Measurements from ENCODE around the gene GNG14.

DNA sequence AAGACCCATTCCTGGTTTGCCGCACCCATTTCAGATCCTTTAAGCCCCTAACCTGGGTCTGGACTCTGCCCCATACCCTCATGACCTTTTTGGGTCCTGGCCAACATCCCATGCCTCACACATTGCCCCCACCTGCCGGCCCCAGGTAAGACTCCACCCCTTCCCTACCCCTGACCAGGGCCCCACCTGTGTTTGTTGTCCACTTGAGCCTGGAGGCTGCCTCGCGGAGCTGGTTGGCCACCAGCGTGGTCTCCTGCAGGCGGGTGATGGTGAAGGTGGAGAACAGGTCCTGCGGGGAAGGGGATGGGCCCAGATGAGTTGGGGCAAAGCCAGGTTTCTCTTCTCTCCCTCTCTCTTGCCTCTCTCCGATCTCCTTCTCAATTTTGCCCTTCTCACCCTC is 40.8 kb upstream of the GNG14 start:
- TF ChIP-seq, protein P1, sequence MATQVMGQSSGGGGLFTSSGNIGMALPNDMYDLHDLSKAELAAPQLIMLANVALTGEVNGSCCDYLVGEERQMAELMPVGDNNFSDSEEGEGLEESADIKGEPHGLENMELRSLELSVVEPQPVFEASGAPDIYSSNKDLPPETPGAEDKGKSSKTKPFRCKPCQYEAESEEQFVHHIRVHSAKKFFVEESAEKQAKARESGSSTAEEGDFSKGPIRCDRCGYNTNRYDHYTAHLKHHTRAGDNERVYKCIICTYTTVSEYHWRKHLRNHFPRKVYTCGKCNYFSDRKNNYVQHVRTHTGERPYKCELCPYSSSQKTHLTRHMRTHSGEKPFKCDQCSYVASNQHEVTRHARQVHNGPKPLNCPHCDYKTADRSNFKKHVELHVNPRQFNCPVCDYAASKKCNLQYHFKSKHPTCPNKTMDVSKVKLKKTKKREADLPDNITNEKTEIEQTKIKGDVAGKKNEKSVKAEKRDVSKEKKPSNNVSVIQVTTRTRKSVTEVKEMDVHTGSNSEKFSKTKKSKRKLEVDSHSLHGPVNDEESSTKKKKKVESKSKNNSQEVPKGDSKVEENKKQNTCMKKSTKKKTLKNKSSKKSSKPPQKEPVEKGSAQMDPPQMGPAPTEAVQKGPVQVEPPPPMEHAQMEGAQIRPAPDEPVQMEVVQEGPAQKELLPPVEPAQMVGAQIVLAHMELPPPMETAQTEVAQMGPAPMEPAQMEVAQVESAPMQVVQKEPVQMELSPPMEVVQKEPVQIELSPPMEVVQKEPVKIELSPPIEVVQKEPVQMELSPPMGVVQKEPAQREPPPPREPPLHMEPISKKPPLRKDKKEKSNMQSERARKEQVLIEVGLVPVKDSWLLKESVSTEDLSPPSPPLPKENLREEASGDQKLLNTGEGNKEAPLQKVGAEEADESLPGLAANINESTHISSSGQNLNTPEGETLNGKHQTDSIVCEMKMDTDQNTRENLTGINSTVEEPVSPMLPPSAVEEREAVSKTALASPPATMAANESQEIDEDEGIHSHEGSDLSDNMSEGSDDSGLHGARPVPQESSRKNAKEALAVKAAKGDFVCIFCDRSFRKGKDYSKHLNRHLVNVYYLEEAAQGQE (IDR thresholded peaks at IDR 0.05; ENCODE audit: unreplicated experiment): no peak
- TF ChIP-seq, protein P2, sequence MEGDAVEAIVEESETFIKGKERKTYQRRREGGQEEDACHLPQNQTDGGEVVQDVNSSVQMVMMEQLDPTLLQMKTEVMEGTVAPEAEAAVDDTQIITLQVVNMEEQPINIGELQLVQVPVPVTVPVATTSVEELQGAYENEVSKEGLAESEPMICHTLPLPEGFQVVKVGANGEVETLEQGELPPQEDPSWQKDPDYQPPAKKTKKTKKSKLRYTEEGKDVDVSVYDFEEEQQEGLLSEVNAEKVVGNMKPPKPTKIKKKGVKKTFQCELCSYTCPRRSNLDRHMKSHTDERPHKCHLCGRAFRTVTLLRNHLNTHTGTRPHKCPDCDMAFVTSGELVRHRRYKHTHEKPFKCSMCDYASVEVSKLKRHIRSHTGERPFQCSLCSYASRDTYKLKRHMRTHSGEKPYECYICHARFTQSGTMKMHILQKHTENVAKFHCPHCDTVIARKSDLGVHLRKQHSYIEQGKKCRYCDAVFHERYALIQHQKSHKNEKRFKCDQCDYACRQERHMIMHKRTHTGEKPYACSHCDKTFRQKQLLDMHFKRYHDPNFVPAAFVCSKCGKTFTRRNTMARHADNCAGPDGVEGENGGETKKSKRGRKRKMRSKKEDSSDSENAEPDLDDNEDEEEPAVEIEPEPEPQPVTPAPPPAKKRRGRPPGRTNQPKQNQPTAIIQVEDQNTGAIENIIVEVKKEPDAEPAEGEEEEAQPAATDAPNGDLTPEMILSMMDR (conservative IDR thresholded peaks at IDR 0.05; ENCODE audit: low read depth in 2 of 2): no peak
- TF ChIP-seq POLR2AphosphoS5 (IDR thresholded peaks at IDR 0.05; ENCODE audit: low read depth): no peak
- TF ChIP-seq ZNF331 (CRISPR knock-in tag; IDR thresholded peaks at IDR 0.05; ENCODE audit: low read depth): no peak
- no peak for TF ChIP-seq EZH2 (IDR thresholded peaks at IDR 0.05; ENCODE audit: low read depth, unreplicated experiment)
- TF ChIP-seq JUNB (IDR thresholded peaks at IDR 0.05; ENCODE audit: unreplicated experiment): no peak
- TF ChIP-seq, protein P3, sequence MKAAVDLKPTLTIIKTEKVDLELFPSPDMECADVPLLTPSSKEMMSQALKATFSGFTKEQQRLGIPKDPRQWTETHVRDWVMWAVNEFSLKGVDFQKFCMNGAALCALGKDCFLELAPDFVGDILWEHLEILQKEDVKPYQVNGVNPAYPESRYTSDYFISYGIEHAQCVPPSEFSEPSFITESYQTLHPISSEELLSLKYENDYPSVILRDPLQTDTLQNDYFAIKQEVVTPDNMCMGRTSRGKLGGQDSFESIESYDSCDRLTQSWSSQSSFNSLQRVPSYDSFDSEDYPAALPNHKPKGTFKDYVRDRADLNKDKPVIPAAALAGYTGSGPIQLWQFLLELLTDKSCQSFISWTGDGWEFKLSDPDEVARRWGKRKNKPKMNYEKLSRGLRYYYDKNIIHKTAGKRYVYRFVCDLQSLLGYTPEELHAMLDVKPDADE (IDR thresholded peaks at IDR 0.05): no peak
- no peak for TF ChIP-seq EZH2phosphoT487 (IDR thresholded peaks at IDR 0.05; ENCODE audit: unreplicated experiment)
- TF ChIP-seq, protein P4, sequence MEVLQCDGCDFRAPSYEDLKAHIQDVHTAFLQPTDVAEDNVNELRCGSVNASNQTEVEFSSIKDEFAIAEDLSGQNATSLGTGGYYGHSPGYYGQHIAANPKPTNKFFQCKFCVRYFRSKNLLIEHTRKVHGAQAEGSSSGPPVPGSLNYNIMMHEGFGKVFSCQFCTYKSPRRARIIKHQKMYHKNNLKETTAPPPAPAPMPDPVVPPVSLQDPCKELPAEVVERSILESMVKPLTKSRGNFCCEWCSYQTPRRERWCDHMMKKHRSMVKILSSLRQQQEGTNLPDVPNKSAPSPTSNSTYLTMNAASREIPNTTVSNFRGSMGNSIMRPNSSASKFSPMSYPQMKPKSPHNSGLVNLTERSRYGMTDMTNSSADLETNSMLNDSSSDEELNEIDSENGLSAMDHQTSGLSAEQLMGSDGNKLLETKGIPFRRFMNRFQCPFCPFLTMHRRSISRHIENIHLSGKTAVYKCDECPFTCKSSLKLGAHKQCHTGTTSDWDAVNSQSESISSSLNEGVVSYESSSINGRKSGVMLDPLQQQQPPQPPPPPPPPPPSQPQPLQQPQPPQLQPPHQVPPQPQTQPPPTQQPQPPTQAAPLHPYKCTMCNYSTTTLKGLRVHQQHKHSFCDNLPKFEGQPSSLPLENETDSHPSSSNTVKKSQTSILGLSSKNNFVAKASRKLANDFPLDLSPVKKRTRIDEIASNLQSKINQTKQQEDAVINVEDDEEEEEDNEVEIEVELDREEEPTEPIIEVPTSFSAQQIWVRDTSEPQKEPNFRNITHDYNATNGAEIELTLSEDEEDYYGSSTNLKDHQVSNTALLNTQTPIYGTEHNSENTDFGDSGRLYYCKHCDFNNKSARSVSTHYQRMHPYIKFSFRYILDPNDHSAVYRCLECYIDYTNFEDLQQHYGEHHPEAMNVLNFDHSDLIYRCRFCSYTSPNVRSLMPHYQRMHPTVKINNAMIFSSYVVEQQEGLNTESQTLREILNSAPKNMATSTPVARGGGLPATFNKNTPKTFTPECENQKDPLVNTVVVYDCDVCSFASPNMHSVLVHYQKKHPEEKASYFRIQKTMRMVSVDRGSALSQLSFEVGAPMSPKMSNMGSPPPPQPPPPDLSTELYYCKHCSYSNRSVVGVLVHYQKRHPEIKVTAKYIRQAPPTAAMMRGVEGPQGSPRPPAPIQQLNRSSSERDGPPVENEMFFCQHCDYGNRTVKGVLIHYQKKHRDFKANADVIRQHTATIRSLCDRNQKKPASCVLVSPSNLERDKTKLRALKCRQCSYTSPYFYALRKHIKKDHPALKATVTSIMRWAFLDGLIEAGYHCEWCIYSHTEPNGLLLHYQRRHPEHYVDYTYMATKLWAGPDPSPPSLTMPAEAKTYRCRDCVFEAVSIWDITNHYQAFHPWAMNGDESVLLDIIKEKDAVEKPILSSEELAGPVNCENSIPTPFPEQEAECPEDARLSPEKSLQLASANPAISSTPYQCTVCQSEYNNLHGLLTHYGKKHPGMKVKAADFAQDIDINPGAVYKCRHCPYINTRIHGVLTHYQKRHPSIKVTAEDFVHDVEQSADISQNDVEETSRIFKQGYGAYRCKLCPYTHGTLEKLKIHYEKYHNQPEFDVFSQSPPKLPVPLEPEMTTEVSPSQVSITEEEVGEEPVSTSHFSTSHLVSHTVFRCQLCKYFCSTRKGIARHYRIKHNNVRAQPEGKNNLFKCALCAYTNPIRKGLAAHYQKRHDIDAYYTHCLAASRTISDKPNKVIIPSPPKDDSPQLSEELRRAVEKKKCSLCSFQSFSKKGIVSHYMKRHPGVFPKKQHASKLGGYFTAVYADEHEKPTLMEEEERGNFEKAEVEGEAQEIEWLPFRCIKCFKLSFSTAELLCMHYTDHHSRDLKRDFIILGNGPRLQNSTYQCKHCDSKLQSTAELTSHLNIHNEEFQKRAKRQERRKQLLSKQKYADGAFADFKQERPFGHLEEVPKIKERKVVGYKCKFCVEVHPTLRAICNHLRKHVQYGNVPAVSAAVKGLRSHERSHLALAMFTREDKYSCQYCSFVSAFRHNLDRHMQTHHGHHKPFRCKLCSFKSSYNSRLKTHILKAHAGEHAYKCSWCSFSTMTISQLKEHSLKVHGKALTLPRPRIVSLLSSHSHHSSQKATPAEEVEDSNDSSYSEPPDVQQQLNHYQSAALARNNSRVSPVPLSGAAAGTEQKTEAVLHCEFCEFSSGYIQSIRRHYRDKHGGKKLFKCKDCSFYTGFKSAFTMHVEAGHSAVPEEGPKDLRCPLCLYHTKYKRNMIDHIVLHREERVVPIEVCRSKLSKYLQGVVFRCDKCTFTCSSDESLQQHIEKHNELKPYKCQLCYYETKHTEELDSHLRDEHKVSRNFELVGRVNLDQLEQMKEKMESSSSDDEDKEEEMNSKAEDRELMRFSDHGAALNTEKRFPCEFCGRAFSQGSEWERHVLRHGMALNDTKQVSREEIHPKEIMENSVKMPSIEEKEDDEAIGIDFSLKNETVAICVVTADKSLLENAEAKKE (CRISPR knock-in tag; IDR thresholded peaks at IDR 0.05): no peak
- no peak for TF ChIP-seq CREB1 (CRISPR knock-in tag; IDR thresholded peaks at IDR 0.05; ENCODE audit: low read depth)
- TF ChIP-seq STAT1 (IDR thresholded peaks at IDR 0.05; ENCODE audit: unreplicated experiment): no peak
- no peak for TF ChIP-seq ZNF114 (CRISPR knock-in tag; IDR thresholded peaks at IDR 0.05)
- no peak for TF ChIP-seq NANOG (IDR thresholded peaks at IDR 0.05; ENCODE audit: borderline replicate concordance)

Measured in GM23338 (cell line).